Measurements from ENCODE around the gene PYY.

DNA sequence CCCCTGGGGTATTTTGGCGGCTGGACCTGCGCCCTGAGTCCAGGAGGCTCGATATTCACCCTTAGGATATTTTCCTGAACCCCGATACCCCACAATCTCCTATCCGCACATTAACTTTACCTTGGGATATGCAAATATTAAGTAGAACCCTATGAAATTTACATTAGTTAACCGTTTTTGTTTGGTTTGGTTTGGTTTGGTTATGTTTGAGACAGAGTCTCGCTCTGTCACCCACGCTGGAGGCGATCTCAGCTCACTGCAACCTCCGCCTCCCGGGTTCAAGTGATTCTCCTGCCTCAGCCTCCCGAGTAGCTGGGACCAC, 41.4 kb upstream of the PYY start:
- no peak for TF ChIP-seq POLR2AphosphoS5 (IDR thresholded peaks at IDR 0.05; ENCODE audit: low read depth, low read length)
- TF ChIP-seq, protein P1, sequence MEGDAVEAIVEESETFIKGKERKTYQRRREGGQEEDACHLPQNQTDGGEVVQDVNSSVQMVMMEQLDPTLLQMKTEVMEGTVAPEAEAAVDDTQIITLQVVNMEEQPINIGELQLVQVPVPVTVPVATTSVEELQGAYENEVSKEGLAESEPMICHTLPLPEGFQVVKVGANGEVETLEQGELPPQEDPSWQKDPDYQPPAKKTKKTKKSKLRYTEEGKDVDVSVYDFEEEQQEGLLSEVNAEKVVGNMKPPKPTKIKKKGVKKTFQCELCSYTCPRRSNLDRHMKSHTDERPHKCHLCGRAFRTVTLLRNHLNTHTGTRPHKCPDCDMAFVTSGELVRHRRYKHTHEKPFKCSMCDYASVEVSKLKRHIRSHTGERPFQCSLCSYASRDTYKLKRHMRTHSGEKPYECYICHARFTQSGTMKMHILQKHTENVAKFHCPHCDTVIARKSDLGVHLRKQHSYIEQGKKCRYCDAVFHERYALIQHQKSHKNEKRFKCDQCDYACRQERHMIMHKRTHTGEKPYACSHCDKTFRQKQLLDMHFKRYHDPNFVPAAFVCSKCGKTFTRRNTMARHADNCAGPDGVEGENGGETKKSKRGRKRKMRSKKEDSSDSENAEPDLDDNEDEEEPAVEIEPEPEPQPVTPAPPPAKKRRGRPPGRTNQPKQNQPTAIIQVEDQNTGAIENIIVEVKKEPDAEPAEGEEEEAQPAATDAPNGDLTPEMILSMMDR (IDR thresholded peaks at IDR 0.05), result no peak; the same call in 1 of the 2 replicates
- TF ChIP-seq, protein P2, sequence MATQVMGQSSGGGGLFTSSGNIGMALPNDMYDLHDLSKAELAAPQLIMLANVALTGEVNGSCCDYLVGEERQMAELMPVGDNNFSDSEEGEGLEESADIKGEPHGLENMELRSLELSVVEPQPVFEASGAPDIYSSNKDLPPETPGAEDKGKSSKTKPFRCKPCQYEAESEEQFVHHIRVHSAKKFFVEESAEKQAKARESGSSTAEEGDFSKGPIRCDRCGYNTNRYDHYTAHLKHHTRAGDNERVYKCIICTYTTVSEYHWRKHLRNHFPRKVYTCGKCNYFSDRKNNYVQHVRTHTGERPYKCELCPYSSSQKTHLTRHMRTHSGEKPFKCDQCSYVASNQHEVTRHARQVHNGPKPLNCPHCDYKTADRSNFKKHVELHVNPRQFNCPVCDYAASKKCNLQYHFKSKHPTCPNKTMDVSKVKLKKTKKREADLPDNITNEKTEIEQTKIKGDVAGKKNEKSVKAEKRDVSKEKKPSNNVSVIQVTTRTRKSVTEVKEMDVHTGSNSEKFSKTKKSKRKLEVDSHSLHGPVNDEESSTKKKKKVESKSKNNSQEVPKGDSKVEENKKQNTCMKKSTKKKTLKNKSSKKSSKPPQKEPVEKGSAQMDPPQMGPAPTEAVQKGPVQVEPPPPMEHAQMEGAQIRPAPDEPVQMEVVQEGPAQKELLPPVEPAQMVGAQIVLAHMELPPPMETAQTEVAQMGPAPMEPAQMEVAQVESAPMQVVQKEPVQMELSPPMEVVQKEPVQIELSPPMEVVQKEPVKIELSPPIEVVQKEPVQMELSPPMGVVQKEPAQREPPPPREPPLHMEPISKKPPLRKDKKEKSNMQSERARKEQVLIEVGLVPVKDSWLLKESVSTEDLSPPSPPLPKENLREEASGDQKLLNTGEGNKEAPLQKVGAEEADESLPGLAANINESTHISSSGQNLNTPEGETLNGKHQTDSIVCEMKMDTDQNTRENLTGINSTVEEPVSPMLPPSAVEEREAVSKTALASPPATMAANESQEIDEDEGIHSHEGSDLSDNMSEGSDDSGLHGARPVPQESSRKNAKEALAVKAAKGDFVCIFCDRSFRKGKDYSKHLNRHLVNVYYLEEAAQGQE (IDR thresholded peaks at IDR 0.05; ENCODE audit: insufficient read depth in 1 of 2, low read depth in 2 of 2, low read length in 1 of 2), result no peak
